VCaP (cell line): ENCODE data around the gene HTR2A.

Experiments used
- H3K27ac ChIP-seq: fragments of 450-650 bp; 2 replicates; pipeline ENCODE4 v1.5.1; 2017
- TF ChIP-seq, protein P1 (sequence below): fragments of 450-650 bp; conservative IDR thresholded peaks from 2 replicates; pipeline ENCODE4 v1.5.1; 2017; ENCODE audit warnings: mild to moderate bottlenecking, moderate library complexity

Gene HTR2A

GRCh38 chr13:46796515-46797474 lies 100.1 kb downstream of the HTR2A start, which contains the start of gene ESD:
ESD (minus strand) TSS chr13:46797161; CDS start chr13:46791413, 5,748 bp downstream.
- H3K27ac ChIP-seq: peak within 1 kb of the TSS; percentile 92
- TF ChIP-seq, protein P1, sequence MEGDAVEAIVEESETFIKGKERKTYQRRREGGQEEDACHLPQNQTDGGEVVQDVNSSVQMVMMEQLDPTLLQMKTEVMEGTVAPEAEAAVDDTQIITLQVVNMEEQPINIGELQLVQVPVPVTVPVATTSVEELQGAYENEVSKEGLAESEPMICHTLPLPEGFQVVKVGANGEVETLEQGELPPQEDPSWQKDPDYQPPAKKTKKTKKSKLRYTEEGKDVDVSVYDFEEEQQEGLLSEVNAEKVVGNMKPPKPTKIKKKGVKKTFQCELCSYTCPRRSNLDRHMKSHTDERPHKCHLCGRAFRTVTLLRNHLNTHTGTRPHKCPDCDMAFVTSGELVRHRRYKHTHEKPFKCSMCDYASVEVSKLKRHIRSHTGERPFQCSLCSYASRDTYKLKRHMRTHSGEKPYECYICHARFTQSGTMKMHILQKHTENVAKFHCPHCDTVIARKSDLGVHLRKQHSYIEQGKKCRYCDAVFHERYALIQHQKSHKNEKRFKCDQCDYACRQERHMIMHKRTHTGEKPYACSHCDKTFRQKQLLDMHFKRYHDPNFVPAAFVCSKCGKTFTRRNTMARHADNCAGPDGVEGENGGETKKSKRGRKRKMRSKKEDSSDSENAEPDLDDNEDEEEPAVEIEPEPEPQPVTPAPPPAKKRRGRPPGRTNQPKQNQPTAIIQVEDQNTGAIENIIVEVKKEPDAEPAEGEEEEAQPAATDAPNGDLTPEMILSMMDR: no peak

- H3K27ac ChIP-seq: peak overlapping the region; percentile 92
- TF ChIP-seq, protein P1: no peak
Observed at GRCh38 chr13:46796129-46796514, 100.7 kb downstream of the HTR2A start.

GRCh38 chr13:46795321-46795720 lies 101.5 kb downstream of the HTR2A start:
- H3K27ac ChIP-seq: no peak overlapping the region
- TF ChIP-seq, protein P1: no peak

DNA sequence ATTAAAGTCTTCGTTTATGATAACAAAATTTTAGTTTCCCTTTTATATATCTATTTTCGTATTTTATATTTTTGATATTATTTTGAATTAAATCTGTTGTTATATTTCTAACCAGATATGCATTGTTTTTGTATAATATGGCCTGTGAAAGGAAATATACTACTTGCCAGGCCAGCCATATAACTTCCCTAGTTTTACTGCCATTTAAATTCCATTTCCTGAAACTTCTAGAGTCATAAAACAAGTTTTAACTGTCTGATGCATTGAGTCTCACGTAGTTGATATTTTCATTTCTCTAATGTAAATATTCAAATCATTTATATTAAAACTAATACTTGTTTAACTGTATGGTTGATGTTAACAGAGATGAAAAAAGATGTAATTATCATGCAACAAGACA lies 113.3 kb downstream of the HTR2A start:
- H3K27ac ChIP-seq: no peak overlapping the region
- TF ChIP-seq, protein P1: no peak

GRCh38 chr13:46782691-46783090 lies 114.2 kb downstream of the HTR2A start:
- TF ChIP-seq, protein P1: no peak
- H3K27ac ChIP-seq: no peak overlapping the region

GRCh38 chr13:46782066-46782465 lies 114.8 kb downstream of the HTR2A start:
- TF ChIP-seq, protein P1: no peak
- no peak overlapping the region for H3K27ac ChIP-seq
